Motor neuron (in vitro differentiated cells): ENCODE results near the gene SRD5A3. TPM values are rescaled to one million over a fixed set of nuclear protein-coding genes. Genes with fewer than 3 reads are reported as not detected.

ENCODE experiments used
- ATAC-seq, 8 experiments: fragments of 200-7000 bp; cut with Tn5 transposase; replicated peaks in 6 of 8; 2 replicates each; pipeline ENCODE4 v1.8.0; 2021; ENCODE audit warnings: mild to moderate bottlenecking in 8 of 8, moderate library complexity in 8 of 8
- H3K27ac ChIP-seq, 2 donors: fragments of 250-450 bp; sonication (Bioruptor Pico); 2 replicates each; pipeline ENCODE4 v1.9.0; 2021; ENCODE audit warnings: antibody characterized with exemption in 2 of 2, mild to moderate bottlenecking in 2 of 2, moderate library complexity in 1 of 2
- H3K4me1 ChIP-seq, 2 donors: fragments of 250-450 bp; sonication (Bioruptor Pico); replicated peaks in 1 of 2; 2 replicates each; pipeline ENCODE4 v1.6.1; 2021; ENCODE audit warnings: antibody characterized with exemption in 2 of 2, mild to moderate bottlenecking in 2 of 2, moderate library complexity in 1 of 2
- H3K4me3 ChIP-seq, 5 donors: fragments of 250-450 bp; sonication (Bioruptor Pico); 2 replicates each; pipeline ENCODE4 v1.9.0; 2021; ENCODE audit warnings: antibody characterized with exemption in 5 of 5, mild to moderate bottlenecking in 5 of 5, moderate library complexity in 4 of 5
- WGBS, 10 experiments: fragments of 450-650 bp; shearing (Covaris generic); methylation state at CpG; one replicate each; pipeline ENCODE4 v1.0.0; 2022; 5-methylcytosine and 5-hydroxymethylcytosine counted together
- in situ Hi-C, 9 experiments: fragments of 400-800 bp; cut with MboI; loops; one replicate each; pipeline ENCODE4 v1.15.0; 2021; ENCODE audit warnings: low sequenced_read_pairs in 9 of 9, low pct_unique_long_range_greater_than_20kb in 2 of 9; ENCODE audit not compliant: unreplicated experiment in 9 of 9
- total RNA-seq, 8 experiments: library from RNA; unstranded; fragments of 300-600 nt; gene quantifications; 2 replicates each; pipeline versions ENCODE4 v1.2.3 to v1.2.4, GENCODE V29; 2022

Gene SRD5A3
- total RNA-seq = 10 to 100 TPM in 2 of 8 experiments, 1 to 10 TPM in 6; 5.7 to 19.9 (median 9.0) TPM

- in situ Hi-C loops = loop anchor here in 1 of 9 experiments (25.0 kb wide), 1 partner anchor 334 kb away; no protein-coding TSS in a partner anchor
- H3K4me3 ChIP-seq = peak within 1 kb of the TSS; percentile 48 to 80 (median 69)
- H3K4me1 ChIP-seq = peaks cover 10 to 11% of the 10 kb centered on the region in 2 donors
- ATAC-seq = peak; percentile 92 to 95 (median 93)
- WGBS, 10 experiments = 0 to 4% (median 0%) methylated on average over 2 to 15 of the region's 95 CpGs; no CpG with 5 or more reads in 5 of the 10 experiments
- H3K27ac ChIP-seq = peak within 1 kb of the TSS; percentile 82 to 93
These were observed at the start of gene SRD5A3 for GRCh38 chr4:55345980-55346850. TSS of gene SRD5A3 (plus strand) at chr4:55346242. CDS start at chr4:55346337, 95 bp downstream.

- no peak overlapping the region for H3K4me3 ChIP-seq
- ATAC-seq = peak in 1 of 8 experiments; percentile 47
- WGBS, 10 experiments = 70 to 92% (median 84%) methylated on average over 2 to 6 of the region's 9 CpGs; no CpG with 5 or more reads in 2 of the 10 experiments
- no peaks in the 10 kb centered on the region for H3K4me1 ChIP-seq
- no peak overlapping the region for H3K27ac ChIP-seq
- in situ Hi-C loops = no loop called here
These were observed 48.7 kb upstream of the SRD5A3 start for GRCh38 chr4:55297346-55297745.

GRCh38 chr4:55303760-55304165 lies 42.3 kb upstream of the SRD5A3 start:
- peak in 3 of 8 experiments; percentile 78 to 97 (median 96) for ATAC-seq

GRCh38 chr4:55304303-55304702 lies 41.7 kb upstream of the SRD5A3 start:
- Histone ChIP-seq H3K27ac (no peak overlapping the region), H3K4me3 (no peak overlapping the region), H3K4me1 (no peaks in the 10 kb centered on the region)
- WGBS, 10 experiments = 0 to 89% (median 70%) methylated on average over 1 to 3 of the region's 3 CpGs; no CpG with 5 or more reads in 1 of the 10 experiments
- ATAC-seq = peak in 3 of 8 experiments; percentile 51 to 87 (median 59)
- in situ Hi-C loops = loop anchor here in 4 of 9 experiments (25.0 kb wide), 3 partner anchors 292 to 342 kb away; no protein-coding TSS in a partner anchor

More at GRCh38 chr4:55303760-55304165, 42.3 kb upstream of the SRD5A3 start:
- no peak overlapping the region for H3K27ac ChIP-seq
- H3K4me1 ChIP-seq = no peaks in the 10 kb centered on the region
- 0 to 94% (median 33%) methylated on average over 1 to 3 of the region's 3 CpGs; no CpG with 5 or more reads in 4 of the 10 experiments for WGBS, 10 experiments
- H3K4me3 ChIP-seq = no peak overlapping the region
- in situ Hi-C loops = loop anchor here in 4 of 9 experiments (25.0 kb wide), 3 partner anchors 291 to 341 kb away; no protein-coding TSS in a partner anchor

- Histone ChIP-seq H3K4me3 (no peak overlapping the region), H3K27ac (no peak overlapping the region), H3K4me1 (no peaks in the 10 kb centered on the region)
- WGBS, 10 experiments = 67 to 100% (median 92%) methylated on average over 1 to 2 of the region's 2 CpGs; no CpG with 5 or more reads in 1 of the 10 experiments
- ATAC-seq = no peak
- in situ Hi-C loops = loop anchor here in 4 of 9 experiments (25.0 kb wide), 3 partner anchors 296 to 346 kb away; no protein-coding TSS in a partner anchor
These were observed 38.0 kb upstream of the SRD5A3 start for GRCh38 chr4:55308071-55308470.

- in situ Hi-C loops = loop anchor here in 4 of 9 experiments (25.0 kb wide), 3 partner anchors 300 to 350 kb away; no protein-coding TSS in a partner anchor
- WGBS, 10 experiments = 44 to 100% (median 80%) methylated on average over 1 to 4 of the region's 5 CpGs
- H3K27ac ChIP-seq = no peak overlapping the region
- no peak overlapping the region for H3K4me3 ChIP-seq
- no peaks in the 10 kb centered on the region for H3K4me1 ChIP-seq
- ATAC-seq = peak in 1 of 8 experiments; percentile 27
These were observed 34.1 kb upstream of the SRD5A3 start for GRCh38 chr4:55311792-55312488.

GRCh38 chr4:55312489-55313101 lies 33.4 kb upstream of the SRD5A3 start:
- Histone ChIP-seq H3K4me3 (no peak overlapping the region), H3K4me1 (no peaks in the 10 kb centered on the region), H3K27ac (no peak overlapping the region)
- ATAC-seq = peak in 3 of 8 experiments; percentile 79 to 87 (median 87)
- in situ Hi-C loops = loop anchor here in 4 of 9 experiments (25.0 kb wide), 3 partner anchors 300 to 350 kb away; no protein-coding TSS in a partner anchor
- WGBS, 10 experiments = 83 to 100% (median 100%) methylated on average over 1 of the region's 1 CpG; no CpG with 5 or more reads in 3 of the 10 experiments

GRCh38 chr4:55314141-55314820 lies 31.8 kb upstream of the SRD5A3 start:
- in situ Hi-C loops = loop anchor here in 4 of 9 experiments (25.0 kb wide), 3 partner anchors 302 to 352 kb away; no protein-coding TSS in a partner anchor
- no peak for ATAC-seq
- no peak overlapping the region for H3K27ac ChIP-seq
- no peak overlapping the region for H3K4me3 ChIP-seq
- 0 to 79% (median 51%) methylated on average over 1 to 4 of the region's 4 CpGs; no CpG with 5 or more reads in 2 of the 10 experiments for WGBS, 10 experiments
- no peaks in the 10 kb centered on the region for H3K4me1 ChIP-seq

GRCh38 chr4:55318175-55319129 lies 27.6 kb upstream of the SRD5A3 start:
- Histone ChIP-seq H3K4me3 (no peak overlapping the region), H3K27ac (no peak overlapping the region), H3K4me1 (peaks cover 0 to 4% of the 10 kb centered on the region in 2 donors)
- in situ Hi-C loops = loop anchor here in 4 of 9 experiments (25.0 kb wide), 3 partner anchors 306 to 356 kb away; no protein-coding TSS in a partner anchor
- peak in 1 of 8 experiments; percentile 57 for ATAC-seq
- WGBS, 10 experiments = 37 to 90% (median 81%) methylated on average over 2 to 5 of the region's 5 CpGs; no CpG with 5 or more reads in 2 of the 10 experiments

GRCh38 chr4:55321707-55322264 lies 24.3 kb upstream of the SRD5A3 start:
- ATAC-seq = peak in 5 of 8 experiments; percentile 31 to 83 (median 56)
- Histone ChIP-seq H3K27ac (no peak overlapping the region), H3K4me1 (peaks cover 0 to 4% of the 10 kb centered on the region in 2 donors), H3K4me3 (no peak overlapping the region)
- in situ Hi-C loops = loop anchor here in 5 of 9 experiments (10.0 to 25.0 kb wide), 4 partner anchors 309 to 359 kb away; no protein-coding TSS in a partner anchor
- WGBS, 10 experiments = 13 to 83% (median 23%) methylated on average over 2 to 8 of the region's 8 CpGs; no CpG with 5 or more reads in 1 of the 10 experiments
